ENCODE measurements around the gene ZNF142. TPM values are rescaled to one million over a fixed set of nuclear protein-coding genes. Genes with fewer than 3 reads are reported as not detected.

Gene ZNF142
- total RNA-seq, 1 donor from 2014 or later, result 59.6 TPM

DNA sequence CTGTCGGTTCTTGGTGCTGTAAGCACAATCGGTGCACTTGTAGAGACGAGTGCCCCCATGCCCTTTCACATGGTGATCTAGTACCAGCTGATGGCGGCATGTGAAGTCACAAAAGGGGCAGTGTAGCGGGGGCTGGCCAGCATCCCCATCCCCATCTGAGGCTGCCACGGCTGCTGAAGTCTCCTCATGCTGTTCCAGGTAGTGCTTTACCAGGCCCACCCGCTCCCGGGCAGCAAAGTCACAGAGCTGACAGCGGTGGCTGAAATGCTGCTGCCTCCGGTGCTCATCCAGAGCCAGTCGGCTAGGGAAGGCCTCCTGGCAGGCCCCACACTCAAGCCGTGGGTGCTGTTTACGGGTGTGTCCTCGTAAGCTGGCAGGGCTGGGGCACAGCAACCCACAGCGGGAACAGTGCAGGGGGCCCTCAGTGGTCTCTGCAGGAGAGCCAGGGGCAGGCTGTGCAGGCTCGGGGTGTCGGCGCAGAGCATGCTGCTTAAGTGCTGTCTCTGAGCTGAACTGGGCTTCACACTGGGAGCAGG lies 17.2 kb downstream of the ZNF142 start:
- H3K4me1 Mint-ChIP-seq, result no peaks in the 10 kb centered on the region
- H3K27me3 Mint-ChIP-seq, result no peaks in the 10 kb centered on the region
- intact Hi-C loops (cut with micrococcal nuclease), result no loop called here
- no peak overlapping the region for H3K4me3 Mint-ChIP-seq
- H3K27ac Mint-ChIP-seq, result no peak overlapping the region
- H3K9me3 Mint-ChIP-seq, result no peaks in the 10 kb centered on the region
- H3K36me3 Mint-ChIP-seq (ENCODE audit: low read depth), result peaks cover 59% of the 10 kb centered on the region
- no peak for DNase-seq

DNA sequence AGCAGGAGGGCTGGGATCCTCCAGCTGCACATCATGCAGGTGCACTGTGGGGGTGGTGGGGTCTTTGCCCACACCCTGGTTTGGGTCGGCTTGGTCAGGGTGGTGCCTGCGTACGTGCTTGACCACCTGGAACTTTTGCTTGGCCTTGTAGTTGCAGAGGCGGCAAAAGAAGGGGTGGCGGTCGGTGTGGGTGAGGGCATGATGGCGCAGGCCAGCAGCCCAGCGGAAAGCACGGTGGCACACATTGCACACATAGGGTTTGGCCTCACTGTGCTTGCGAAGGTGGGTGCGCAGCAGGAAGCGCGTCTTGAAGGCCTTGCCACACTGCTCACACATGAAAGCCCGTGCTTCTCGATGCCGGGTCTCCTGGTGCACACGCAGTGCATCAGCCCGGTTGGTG lies 21.1 kb downstream of the ZNF142 start:
- Mint-ChIP-seq H3K27ac (no peak overlapping the region), H3K36me3 (ENCODE audit: low read depth) (peaks cover 60% of the 10 kb centered on the region)
- intact Hi-C loops (cut with micrococcal nuclease), result no loop called here

DNA sequence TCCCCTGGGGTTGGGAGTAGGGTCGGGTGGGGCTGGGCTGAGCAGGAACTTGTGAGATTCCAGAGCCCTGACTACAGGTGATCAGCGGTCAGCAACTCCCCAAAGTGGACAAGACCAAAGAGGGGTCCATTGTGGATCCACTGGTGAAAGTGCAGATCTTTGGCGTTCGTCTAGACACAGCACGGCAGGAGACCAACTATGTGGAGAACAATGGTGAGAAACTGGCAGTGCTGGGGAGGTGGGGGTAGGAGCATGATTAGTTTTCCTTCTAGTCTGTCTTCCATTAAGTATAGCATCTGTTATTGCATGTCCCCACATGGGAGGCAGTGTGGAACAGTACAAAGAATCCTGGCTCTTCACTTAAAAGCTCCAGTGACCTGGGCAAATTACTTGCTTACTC lies 23.7 kb downstream of the ZNF142 start:
- H3K4me3 Mint-ChIP-seq, result no peak overlapping the region
- no peak overlapping the region for H3K27ac Mint-ChIP-seq
- intact Hi-C loops (cut with micrococcal nuclease), result no loop called here
- no peaks in the 10 kb centered on the region for H3K4me1 Mint-ChIP-seq
- peaks cover 51% of the 10 kb centered on the region for H3K36me3 Mint-ChIP-seq (ENCODE audit: low read depth)
- no peaks in the 10 kb centered on the region for H3K9me3 Mint-ChIP-seq
- no peaks in the 10 kb centered on the region for H3K27me3 Mint-ChIP-seq
- no peak for DNase-seq

More for the DNA sequence above, 21.1 kb downstream of the ZNF142 start:
- H3K27me3 Mint-ChIP-seq, result no peaks in the 10 kb centered on the region
- no peaks in the 10 kb centered on the region for H3K4me1 Mint-ChIP-seq
- no peak for DNase-seq
- H3K4me3 Mint-ChIP-seq, result no peak overlapping the region
- no peaks in the 10 kb centered on the region for H3K9me3 Mint-ChIP-seq

DNA sequence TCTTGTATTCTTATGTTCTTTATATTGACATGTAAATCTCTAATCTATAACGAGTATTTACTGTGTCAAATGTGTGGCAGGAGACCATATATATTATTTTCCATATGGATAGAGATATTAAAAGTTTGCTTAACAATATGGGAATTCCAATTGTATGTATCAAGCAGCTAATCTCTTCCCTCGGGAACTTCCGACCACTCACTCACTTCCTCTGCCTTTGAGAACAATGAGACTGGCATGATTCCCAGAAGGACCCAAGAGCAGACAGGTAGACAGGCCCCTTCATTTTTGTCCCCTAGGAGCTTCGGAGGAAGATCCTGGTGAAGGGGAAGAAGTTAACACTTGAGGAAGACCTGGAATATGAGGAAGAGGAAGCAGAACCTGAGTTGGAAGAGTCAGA lies 27.6 kb downstream of the ZNF142 start:
- Mint-ChIP-seq H3K4me1 (peaks cover 3% of the 10 kb centered on the region), H3K4me3 (no peak overlapping the region), H3K9me3 (no peaks in the 10 kb centered on the region), H3K36me3 (ENCODE audit: low read depth) (peaks cover 23% of the 10 kb centered on the region), H3K27me3 (no peaks in the 10 kb centered on the region), H3K27ac (no peak overlapping the region)
- intact Hi-C loops (cut with micrococcal nuclease), result no loop called here
- no peak for DNase-seq

DNA sequence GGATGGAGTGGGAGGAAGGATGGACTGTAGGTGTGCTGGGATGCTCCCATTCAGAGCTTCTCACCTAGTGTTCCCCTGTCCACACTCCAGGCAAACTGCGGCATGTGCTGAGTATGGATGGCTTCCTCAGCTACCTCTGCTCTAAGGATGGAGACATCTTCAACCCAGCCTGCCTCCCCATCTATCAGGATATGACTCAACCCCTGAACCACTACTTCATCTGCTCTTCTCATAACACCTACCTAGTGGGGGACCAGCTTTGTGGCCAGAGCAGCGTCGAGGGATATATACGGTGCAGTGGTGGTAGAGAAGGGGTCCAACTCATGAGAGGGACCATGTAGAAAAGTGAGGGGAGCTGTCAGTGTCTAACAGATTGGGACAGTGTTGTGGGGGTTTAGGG lies 31.5 kb downstream of the ZNF142 start:
- Mint-ChIP-seq H3K36me3 (ENCODE audit: low read depth) (no peaks in the 10 kb centered on the region), H3K9me3 (no peaks in the 10 kb centered on the region), H3K27ac (no peak overlapping the region), H3K4me1 (peaks cover 5% of the 10 kb centered on the region), H3K4me3 (no peak overlapping the region), H3K27me3 (no peaks in the 10 kb centered on the region)
- intact Hi-C loops (cut with micrococcal nuclease), result no loop called here
- no peak for DNase-seq

DNA sequence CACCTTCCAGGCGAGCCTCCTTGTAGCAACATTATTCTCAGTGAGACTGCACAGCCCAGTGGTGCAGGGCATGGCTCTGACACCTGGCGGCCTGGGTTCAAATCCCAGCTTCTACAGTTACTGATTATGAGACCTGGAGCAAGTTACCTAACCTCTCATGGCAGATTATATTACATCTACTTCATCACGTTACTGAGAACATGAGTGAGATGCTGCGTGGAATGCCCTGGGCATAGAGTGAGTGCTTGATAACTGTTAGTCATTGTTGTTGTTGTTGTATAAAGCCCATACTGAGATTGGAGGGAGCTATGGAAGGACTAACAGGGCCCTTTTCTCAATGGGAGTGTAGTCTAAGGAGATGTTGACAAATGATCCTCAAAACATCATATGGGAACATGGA lies 33.1 kb downstream of the ZNF142 start:
- H3K9me3 Mint-ChIP-seq, result no peaks in the 10 kb centered on the region
- peaks cover 5% of the 10 kb centered on the region for H3K4me1 Mint-ChIP-seq
- no peaks in the 10 kb centered on the region for H3K36me3 Mint-ChIP-seq (ENCODE audit: low read depth)
- H3K27me3 Mint-ChIP-seq, result no peaks in the 10 kb centered on the region
- DNase-seq, result no peak
- intact Hi-C loops (cut with micrococcal nuclease), result no loop called here
- no peak overlapping the region for H3K4me3 Mint-ChIP-seq
- no peak overlapping the region for H3K27ac Mint-ChIP-seq

DNA sequence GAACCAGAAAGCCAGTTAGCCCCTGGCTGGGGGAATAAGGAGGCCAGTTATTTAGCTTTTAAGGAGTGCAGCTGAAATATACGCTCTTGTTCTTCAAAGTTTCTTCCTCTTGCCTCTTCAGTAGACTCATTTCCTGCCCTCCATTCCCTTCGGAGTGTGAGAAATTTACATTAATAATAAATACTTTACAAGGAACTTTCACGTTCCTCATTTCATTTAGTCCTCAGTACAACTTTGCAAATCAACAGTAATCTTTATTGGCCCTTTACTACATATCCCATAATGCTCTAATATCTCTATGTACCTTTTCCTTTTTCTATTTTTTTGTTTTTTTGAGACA lies 36.1 kb downstream of the ZNF142 start:
- intact Hi-C loops (cut with micrococcal nuclease), result no loop called here
- H3K4me1 Mint-ChIP-seq, result peaks cover 5% of the 10 kb centered on the region
- no peaks in the 10 kb centered on the region for H3K27me3 Mint-ChIP-seq
- H3K9me3 Mint-ChIP-seq, result no peaks in the 10 kb centered on the region
- no peak overlapping the region for H3K27ac Mint-ChIP-seq
- H3K4me3 Mint-ChIP-seq, result no peak overlapping the region
- no peaks in the 10 kb centered on the region for H3K36me3 Mint-ChIP-seq (ENCODE audit: low read depth)
- DNase-seq, result no peak

DNA sequence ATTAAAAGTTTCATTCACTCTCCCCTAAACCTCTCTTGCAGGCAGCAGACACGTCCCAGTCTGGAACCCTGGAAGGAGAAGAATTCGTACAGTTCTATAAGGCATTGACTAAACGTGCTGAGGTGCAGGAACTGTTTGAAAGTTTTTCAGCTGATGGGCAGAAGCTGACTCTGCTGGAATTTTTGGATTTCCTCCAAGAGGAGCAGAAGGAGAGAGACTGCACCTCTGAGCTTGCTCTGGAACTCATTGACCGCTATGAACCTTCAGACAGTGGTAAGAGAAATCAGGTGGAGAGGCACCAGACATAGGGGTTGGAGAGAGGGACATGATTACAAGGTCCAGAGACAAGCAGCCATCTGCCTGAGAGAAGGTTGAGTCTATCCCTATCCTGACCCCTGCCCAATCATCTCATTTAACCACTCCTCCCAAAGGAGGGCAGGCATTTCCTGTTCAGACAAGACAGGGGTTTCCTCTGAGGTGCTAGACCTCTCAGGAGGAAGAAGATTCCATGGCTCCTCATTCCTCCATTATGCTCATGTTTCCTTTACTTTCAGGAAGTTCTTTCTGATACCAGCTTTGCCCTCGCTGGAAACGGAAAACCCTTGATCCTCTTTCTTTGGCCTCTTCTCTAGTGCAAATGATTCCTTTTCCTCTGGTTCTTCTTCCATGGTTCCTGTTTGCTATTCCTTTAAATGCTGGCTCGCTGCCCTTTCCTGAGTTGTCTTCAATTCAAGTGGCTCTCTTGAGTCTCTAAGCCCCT lies 36.6 kb downstream of the ZNF142 start:
- no peaks in the 10 kb centered on the region for H3K36me3 Mint-ChIP-seq (ENCODE audit: low read depth)
- peaks cover 2% of the 10 kb centered on the region for H3K4me1 Mint-ChIP-seq
- no peak for DNase-seq
- intact Hi-C loops (cut with micrococcal nuclease), result no loop called here
- no peaks in the 10 kb centered on the region for H3K9me3 Mint-ChIP-seq
- H3K4me3 Mint-ChIP-seq, result no peak overlapping the region
- no peak overlapping the region for H3K27ac Mint-ChIP-seq
- no peaks in the 10 kb centered on the region for H3K27me3 Mint-ChIP-seq

DNA sequence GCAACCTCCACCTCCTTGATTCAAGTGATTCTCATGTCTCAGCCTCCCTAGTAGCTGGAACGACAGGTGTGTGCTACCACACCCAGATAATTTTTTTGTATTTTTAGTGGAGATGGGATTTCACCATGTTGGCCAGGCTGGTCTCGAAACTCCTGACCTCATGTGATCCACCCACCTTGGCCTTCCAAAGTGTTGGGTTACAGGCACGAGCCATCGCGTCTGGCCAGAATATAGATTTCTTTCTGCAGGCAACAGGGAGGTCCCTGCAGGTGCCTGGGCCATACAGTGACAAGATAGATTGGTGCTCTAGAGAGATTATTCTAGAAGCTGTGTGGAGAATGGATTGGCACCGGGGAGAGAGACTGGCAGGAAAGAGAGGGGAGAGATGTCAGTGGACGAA lies 38.4 kb downstream of the ZNF142 start:
- intact Hi-C loops (cut with micrococcal nuclease), result no loop called here
- Mint-ChIP-seq H3K27ac (no peak overlapping the region), H3K36me3 (ENCODE audit: low read depth) (no peaks in the 10 kb centered on the region), H3K4me3 (no peak overlapping the region), H3K9me3 (no peaks in the 10 kb centered on the region), H3K27me3 (no peaks in the 10 kb centered on the region), H3K4me1 (peaks cover 2% of the 10 kb centered on the region)
- no peak for DNase-seq

DNA sequence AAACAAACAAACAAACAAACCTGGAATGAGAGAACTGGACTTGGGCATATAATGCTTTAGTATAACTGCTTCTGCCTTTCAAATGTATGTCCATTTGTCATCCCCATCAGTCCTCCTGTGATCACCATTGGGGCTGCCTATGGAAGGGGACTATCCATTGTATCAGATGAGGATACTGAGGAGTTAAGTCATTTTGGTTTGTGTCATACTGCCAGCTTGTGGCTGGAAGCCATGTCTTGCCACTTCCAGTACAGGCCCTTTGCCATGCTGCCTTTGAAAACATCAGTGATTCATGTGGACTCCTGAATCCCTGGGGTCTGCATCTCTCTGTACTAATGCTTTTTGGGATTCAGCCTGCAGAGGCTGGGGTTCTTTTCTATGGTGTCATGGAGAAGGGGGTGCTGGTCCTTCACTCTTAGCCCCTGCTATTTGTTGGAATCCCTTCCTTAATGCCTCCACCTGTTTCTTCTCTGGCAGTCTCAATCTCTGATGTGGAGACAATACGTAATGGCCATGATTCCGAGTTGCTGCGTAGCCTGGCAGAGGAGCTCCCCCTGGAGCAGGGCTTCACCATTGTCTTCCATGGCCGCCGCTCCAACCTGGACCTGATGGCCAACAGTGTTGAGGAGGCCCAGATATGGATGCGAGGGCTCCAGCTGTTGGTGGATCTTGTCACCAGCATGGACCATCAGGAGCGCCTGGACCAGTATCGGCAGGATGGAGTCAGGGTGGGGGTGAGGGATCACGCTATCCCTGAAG lies 41.1 kb downstream of the ZNF142 start:
- no peak for DNase-seq
- no peak overlapping the region for H3K4me3 Mint-ChIP-seq
- intact Hi-C loops (cut with micrococcal nuclease), result no loop called here
- no peaks in the 10 kb centered on the region for H3K27me3 Mint-ChIP-seq
- peaks cover 2% of the 10 kb centered on the region for H3K4me1 Mint-ChIP-seq
- no peak overlapping the region for H3K27ac Mint-ChIP-seq
- H3K9me3 Mint-ChIP-seq, result no peaks in the 10 kb centered on the region
- no peaks in the 10 kb centered on the region for H3K36me3 Mint-ChIP-seq (ENCODE audit: low read depth)

DNA sequence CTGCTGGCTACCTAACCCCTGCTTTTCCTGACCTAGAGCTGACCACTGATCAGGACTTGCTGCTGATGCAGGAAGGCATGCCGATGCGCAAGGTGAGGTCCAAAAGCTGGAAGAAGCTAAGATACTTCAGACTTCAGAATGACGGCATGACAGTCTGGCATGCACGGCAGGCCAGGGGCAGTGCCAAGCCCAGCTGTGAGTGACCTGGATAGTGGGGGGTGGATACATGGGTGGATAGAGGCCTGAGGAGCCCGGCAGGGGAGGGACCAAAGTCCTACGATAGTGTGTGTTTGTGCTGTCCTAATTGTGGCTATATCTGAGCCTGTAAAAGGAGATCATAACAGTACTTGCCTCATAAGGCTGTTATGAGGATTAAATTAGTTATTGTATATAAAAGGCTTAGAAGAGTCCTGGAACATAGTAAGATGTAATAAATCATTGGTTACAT lies 43.5 kb downstream of the ZNF142 start:
- Mint-ChIP-seq H3K27me3 (peaks cover 3% of the 10 kb centered on the region), H3K27ac (no peak overlapping the region), H3K4me3 (no peak overlapping the region), H3K36me3 (ENCODE audit: low read depth) (no peaks in the 10 kb centered on the region), H3K4me1 (no peaks in the 10 kb centered on the region), H3K9me3 (no peaks in the 10 kb centered on the region)
- DNase-seq, result no peak
- intact Hi-C loops (cut with micrococcal nuclease), result no loop called here

DNA sequence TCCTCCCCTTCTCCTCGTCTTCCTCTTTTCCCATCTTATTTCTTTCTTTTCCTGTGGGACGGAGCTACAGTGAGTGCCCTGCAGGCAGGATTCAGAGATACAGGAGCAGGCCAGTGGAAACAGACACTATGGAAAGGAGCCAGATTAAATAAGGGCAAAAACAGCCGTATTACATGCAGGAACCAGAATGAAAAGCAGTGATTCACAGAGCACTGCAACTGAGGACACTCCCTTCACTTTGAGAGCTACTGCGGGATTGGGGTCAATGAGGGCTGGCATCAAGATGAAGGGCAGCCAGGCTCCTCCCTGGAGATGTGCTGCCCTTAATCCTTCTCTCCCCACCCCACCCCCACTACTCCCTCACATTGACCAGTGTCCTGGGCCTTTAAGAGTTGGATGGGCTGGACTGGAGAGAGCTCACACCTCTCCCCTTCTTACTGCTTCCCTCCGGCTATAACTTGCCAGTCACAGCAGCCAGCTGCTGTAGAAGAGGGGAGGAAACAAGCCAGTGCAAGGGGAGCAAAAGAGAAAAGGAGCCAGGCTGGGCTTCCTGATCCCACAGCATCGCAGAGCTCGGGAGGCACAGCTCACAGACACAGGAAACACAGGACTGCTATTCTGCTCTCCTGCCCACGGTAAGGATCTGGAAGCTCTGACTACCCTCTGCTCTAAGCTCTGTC lies 51.8 kb downstream of the ZNF142 start, which contains the start of gene PLCD4:
Gene PLCD4, plus strand, starts transcription at position 464 of the 680 bp plus-strand sequence. CDS start 7,841 bp downstream, outside the sequence.
- intact Hi-C loops (cut with micrococcal nuclease), result no loop called here
- no peaks in the 10 kb centered on the region for H3K36me3 Mint-ChIP-seq (ENCODE audit: low read depth)
- DNase-seq, result no peak
- no peaks in the 10 kb centered on the region for H3K9me3 Mint-ChIP-seq
- no peak within 1 kb of the TSS for H3K4me3 Mint-ChIP-seq
- H3K27me3 Mint-ChIP-seq, result peaks cover 14% of the 10 kb centered on the region
- H3K27ac Mint-ChIP-seq, result no peak within 1 kb of the TSS
- H3K4me1 Mint-ChIP-seq, result no peaks in the 10 kb centered on the region

DNA sequence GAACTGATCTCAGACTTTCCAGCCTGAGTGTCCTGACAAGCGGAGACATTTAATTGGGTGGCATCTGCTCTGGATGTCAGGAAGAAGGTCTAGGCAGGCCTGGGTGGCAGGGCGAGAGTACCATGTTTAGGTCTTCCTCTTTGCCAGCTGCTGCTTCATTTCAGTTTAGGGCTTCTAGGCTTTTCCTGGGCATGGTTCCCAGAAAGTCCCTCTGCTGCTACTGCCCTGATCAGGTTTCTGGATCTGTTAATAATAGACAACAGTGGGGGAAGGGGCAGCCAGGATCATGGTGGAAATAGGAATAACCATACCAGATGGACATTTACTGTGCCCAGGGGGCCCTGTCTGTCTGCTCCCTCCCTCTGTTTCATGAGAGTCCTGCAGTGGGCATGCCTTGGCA lies 54.0 kb downstream of the ZNF142 start:
- Mint-ChIP-seq H3K36me3 (ENCODE audit: low read depth) (no peaks in the 10 kb centered on the region), H3K9me3 (no peaks in the 10 kb centered on the region), H3K4me3 (no peak overlapping the region), H3K27ac (no peak overlapping the region), H3K4me1 (no peaks in the 10 kb centered on the region), H3K27me3 (peaks cover 11% of the 10 kb centered on the region)
- intact Hi-C loops (cut with micrococcal nuclease), result no loop called here
- no peak for DNase-seq

Data from activated CD4-positive, alpha-beta T cell treated with anti-CD3 and anti-CD28 coated beads, Interleukin-2, amount 10 ng/mL, durations not matched to agents 24 days and 14 days (primary cell).